GM18508 (cell line): Measurements from ENCODE around the gene PRKCA.
"Not testable (repeated sequence)": the region's sequence is repeated elsewhere in the genome, so short reads cannot be mapped to it uniquely, and the experiment has no call there.

Experiments
- ATAC-seq: cut with Tn5 transposase; IDR thresholded peaks from one replicate; pipeline ENCODE4 v1.9.1; 2021; ENCODE audit warnings: moderate number of reproducible peaks; ENCODE audit not compliant: insufficient read depth, unreplicated experiment

The PRKCA gene

DNA sequence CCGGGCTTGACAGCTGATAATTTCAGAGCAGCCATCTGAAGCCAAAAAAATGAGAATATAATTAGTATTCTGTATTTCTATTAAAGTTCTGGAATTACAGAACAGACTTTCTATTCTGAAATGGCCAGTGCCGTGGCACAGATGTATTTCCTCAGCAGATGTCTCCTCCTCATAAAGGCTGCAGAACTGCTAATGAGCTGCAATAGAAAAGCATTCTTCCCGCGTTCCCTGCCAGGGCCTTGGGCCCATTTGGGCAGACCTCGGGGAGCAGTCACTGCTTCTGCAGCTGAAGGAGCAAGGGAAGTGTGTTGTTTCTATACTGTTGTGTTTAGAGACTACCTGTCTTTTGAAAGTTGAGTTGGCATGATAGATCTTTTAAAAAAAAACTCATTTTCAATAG lies 379.9 kb downstream of the PRKCA start:
- no peak for ATAC-seq

DNA sequence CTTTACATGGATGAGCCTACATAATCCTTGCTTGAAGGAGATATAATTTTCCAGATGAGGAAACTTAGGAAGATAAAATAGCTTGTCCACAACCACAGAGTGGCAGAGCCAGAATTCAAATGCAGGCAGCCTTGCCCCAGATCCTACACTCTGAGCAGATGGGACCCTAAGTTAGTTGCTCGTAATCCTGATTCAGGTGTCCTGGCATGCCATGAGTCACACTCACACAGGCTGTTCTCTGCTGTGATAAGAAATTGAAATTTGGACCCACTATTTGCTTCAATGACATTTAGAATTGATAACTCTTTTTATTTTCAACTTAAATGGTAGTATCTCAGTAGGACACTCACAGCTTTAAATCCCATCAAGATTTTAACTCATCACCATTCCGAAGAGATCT lies 381.8 kb downstream of the PRKCA start:
- ATAC-seq = no peak

DNA sequence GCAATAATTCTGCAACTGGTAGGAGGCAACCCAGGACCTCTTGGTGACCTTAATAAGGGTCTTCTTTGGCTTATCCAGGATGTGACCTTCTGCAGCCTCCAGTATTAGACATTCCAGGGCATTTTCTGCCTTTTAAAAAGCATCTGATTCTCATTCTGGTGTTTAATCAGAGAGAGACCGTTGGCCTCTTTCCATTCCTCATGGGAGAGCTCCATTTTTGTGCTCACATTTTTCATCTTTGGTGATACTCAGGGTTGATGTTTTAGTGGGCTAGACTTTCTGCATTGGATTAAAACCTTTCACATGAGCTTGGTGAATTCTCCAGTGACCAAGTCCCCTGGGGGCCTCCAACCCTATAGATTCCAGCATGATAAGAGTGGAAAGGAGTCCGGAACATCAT lies 382.3 kb downstream of the PRKCA start:
- no peak for ATAC-seq

DNA sequence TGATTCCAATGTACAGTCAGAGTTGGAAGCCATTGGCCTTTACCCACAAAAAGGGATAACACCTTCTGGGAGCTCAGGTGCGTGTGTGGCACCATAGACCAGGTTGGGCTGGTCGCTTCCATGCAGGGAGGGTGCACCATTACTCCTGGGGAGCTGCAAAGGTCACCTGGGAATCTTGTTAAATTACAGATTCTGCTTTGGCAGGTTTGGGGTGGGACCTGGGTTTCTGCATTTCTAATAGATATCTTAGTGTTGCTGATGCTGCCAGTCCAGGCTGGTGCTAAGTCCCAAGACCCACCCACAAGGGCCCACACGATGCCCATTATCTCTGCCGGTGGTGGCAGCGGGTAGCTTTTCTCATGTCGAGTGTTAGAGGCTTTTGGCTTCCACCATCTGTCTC lies 384.2 kb downstream of the PRKCA start:
- ATAC-seq = no peak

DNA sequence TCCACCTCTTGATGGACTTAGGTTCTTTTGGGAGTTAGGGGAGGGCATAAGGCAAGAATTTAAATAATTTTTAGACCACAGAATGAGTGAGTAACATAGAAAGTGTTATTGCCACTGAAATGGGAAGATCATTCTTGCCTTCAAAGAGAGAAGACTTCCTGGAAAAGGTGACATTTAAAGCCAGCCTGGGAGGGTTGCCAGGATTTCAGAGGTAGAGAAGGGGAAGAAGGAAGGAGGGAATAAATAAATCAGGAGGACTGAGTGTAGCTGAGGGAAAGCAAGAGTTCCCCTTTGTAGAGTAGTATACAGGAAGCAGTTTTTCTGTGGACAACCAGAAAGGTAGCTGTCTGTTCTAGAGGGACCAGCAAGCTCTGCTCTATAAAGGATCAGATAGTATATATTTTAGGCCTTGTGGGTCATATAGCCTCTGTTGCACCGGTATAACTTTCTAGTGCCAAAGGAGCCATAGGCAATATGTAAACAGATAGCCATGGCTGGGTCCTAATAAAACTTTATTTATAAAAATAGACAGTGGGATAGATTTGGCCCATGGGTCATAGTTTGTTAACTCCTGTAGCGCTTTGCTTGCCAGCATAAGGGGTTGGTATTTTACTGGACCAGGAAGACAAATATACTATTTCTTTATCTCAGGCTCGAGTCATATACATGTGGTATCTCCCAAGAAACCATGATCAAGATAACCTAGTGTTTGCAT lies 385.3 kb downstream of the PRKCA start:
- ATAC-seq = no peak

DNA sequence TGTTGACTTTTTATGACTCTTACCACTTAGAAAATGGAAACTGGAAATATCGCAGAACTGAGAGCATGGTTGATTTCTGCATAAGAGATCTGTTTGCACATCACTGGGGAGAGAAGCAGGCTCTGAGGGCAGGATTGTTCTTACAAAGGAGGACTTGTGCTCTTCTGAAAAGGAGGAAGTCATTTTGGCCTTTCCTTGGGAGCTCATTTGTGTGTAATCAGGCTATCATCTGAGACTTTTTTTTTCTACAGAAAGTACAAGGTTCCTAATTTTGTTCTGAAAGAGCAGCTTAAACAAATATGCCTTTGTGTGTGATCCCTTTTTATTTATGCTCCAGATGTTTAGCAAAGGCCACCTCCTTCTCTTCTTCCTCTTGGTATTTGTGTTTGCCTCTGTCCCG lies 386.8 kb downstream of the PRKCA start:
- no peak for ATAC-seq

DNA sequence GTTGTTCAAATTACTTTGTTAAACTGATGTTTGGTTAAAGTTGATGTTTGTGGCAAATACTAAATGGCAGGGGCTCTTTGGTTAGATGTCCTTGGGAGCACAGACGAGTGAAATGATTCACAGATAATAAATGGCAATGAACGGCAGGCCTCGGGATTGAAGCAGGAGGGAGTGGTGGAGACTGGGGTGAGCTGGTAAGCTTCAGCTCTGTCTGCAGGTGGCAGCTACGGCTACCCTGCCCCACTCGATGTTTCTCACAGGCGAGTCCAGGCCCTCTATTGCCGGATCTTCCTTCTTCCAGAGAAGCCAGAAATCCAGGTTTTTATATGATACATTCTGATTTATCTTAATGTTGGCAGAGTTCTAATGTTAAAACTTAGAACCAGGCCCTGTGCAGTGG lies 387.8 kb downstream of the PRKCA start:
- no peak for ATAC-seq

DNA sequence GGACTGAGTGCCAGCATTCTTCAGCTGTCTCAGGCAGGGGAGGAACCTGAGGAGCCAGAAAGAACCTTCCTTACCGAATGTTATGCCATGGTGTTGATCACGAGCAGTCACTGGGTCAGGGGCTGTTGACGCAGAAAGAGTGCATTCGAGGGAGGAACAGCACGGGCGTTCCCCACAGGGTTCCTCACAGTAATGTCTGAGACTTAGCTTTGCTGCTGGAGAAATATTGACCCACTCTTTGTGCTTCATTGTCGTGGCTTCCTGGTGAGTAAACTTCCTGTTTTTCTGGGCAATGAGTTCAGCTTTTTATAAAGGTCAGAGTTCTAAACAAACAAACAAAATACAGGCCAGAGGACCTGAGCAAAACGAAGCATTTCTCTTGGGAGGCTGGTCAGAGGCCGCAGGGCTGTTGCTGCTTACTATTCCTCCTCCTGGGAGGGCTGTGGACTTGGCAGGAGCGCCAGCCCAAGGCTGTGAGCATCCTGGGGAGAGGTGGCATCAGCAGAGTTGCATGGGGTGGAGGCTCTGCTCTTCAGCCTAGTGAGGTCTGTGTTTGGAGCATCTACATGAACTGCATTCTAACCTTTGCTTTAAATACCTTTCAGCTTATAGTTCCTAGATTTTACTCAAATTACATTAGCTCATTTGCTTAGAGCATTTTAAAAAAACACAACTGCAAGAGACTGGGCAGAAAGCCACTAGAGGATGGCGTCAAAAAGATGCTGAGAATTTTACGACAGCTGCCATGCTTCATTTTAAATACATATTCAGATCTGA lies 389.4 kb downstream of the PRKCA start:
- no peak for ATAC-seq

DNA sequence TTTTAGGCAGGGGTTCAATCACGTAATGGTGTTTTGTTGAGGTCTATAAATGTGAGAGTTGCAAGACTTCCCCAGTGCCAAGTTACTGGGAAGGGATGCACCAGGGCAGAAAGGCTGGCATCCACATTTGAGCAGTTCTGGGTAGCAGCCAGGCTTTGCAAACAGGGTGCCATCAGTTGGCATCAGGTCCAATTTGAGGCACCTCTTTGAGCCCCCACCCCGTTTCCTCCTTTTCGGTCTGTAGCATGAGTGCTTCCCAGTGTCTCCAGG lies 389.9 kb downstream of the PRKCA start:
- ATAC-seq = no peak

DNA sequence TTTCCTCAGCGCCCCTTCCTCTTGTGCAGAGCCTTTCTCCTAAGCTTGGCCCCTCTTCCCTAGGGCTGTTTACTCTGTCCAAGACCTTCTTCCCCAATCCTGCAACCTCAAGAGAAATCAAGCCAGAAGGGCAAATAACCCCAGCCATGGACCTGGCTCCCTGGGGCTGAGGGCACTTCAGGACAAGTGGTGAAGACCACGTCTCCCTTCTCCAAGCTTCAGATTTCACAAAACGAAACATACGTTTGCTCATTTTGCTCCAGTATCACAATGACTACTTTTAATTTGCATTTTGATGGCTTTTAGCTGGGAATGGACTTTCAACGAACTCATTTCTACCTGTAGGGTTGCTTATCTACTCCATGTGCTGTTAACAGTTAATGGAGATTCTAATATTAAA lies 392.7 kb downstream of the PRKCA start:
- no peak for ATAC-seq

DNA sequence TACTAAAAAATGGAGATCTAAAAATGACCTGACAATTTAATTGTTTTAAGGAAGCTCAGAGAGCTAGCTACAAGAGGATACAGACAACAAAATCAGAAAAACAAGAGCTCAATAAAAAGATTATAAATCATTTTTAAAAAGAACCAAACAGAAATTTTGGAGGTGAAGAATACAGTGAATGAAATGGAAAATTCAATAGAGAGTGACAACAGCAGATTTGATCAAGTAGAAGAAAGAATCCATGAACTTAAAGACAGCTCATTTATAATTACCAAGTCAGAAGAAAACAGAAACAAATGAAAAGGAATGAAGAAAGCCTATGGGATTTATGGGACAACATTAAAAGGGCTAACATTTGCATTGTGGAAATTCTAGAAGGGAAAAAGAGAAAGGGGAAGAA lies 395.9 kb downstream of the PRKCA start:
- no peak for ATAC-seq

DNA sequence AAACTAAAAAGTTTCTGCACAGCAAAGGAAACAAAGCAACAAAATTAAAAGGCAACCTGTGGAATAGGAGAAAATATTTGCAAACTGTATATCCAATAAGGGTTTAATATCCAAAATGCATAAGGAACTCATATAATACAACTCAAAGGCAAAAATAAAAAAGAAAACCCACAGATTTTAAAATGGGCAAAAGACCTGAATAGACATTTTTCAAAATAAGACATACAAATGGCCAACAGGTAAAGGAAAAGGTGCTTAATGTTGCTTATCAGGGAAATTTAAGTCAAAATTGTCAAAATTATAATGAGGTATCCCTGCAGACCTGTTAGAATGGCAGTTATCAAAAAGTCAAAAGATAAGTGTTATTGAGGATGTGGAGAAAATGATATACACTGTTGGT lies 399.0 kb downstream of the PRKCA start:
- ATAC-seq = no peak

DNA sequence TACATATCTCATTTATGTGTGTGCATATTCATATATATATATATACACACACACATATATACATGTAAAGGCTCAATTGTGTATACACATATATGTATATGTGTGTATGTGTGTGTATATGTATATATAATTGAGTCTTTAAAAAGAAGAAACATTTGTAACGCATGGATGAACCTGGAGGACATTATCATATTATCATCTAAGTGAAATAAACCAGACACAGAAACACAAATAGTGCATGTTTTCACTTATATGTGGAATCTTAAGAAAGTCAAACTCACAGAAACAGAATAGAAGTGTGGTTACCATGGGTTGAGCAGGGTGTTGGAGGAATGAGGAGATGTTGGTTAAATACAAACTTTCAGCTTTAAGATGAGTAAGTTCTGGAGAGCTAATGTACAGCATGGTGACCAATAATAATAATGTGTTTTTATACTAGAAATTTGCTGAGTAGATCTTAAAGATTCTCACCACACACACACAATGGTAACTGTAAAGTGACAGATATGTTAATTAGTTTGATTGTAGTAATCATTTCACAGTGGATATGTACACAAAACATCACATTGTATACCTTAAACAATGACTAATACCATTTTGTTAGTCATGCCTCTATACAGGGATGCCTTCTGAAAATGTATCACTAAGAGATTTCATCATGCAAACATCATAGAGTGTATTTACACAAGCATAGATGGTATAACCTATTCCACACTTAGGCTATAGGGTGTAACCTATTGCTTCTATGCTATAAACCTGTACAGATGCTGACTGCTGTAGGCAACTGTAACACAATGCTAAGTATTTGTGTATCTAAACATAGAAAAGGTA lies 399.9 kb downstream of the PRKCA start:
- ATAC-seq = no peak

DNA sequence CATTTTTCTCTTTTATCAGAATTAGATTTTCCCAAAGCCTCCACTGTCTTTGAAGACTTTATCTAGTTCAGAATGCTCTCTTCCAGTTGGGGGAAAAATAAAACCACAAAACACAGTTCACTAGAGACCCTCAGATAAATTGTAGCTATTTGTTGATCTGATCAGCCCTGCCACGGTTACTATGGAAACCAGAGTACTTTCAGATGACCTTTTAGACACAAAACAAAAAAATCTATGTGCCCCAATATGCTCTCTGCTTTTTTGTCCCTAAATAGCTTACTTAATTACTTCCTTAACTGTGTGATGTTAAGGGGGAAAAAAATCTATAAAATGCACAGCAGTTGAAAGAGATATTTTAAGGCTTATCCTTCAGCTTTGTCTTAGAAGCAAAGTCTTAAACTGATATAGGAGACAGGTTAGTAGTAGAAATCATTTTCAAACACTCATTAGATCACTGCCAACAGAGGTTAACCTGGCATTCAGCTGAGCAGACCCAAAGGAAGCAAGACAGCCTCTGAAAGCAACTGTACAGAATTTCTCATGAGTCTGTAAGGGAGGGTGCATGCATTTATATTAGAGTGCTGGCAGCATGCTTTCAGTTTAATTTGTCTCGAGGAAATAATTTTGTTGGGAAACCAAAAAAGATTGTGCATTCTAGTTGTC lies 402.6 kb downstream of the PRKCA start:
- no peak for ATAC-seq

DNA sequence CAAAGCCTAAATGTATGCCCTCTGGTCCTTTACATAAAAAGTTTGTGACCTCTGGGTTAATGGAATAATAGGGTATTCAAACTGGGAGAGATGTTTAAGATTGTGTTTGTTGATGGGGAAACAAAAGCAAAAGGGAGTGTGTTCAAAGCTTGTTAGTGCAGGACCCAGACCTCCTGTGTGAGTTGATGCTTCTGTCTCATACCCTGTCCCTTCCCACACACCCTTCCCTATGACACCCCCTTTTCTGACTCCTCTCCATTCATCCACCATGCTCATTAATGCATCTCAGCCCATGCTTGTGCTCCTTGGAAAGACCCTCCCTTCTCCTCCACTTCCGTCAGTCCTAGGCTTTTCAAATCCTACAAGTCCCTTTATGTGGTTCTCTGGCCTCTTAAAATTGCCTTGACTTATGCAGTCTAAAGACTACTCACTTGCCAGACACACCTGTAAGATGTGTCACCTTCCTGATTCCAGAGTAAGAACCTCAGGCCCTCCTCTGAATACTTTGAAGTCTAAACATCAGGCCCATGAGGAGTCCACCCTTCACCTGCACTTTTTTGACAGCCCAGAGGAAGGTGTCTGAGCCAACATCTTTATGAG lies 404.5 kb downstream of the PRKCA start:
- no peak for ATAC-seq

DNA sequence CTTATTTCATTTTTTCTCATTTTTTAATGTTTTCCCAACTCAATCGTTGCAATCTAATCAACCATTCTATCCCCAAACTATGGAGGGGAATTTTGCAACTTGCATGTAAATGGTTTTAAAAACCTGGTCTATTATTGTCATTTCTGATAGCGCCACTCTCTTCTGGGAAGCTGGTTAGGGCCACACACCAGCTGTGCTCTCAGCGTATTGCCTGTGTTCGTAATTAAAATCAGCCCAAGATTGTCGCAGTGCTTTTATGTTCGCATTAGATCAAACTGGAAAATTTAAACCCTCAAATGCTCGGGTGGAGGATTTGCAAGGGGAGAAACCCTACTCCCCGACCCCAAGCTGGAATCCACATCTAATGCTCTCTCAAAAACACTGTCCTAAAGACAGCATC lies 409.0 kb downstream of the PRKCA start:
- ATAC-seq = no peak

DNA sequence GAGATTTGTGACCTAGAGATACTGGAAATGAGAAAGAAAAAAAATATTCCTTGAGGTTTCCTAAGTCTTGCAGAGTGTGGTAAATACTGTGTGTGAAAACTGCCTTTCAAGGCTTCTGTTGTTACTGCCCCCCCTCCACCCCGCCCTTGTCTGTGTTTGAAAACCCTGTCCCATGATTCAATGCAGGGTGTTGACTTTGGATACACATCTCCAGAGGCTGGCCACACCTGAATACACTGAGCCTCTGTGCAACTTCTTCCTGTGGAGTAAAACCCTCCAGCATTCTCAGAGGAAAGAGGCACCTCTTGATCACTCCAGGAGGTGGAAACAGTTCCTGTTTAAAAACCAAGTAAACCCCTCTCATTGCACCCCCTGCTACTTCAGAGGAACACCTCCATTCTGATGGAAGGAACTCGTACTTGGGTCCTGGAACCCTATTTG lies 409.5 kb downstream of the PRKCA start:
- ATAC-seq = no peak

DNA sequence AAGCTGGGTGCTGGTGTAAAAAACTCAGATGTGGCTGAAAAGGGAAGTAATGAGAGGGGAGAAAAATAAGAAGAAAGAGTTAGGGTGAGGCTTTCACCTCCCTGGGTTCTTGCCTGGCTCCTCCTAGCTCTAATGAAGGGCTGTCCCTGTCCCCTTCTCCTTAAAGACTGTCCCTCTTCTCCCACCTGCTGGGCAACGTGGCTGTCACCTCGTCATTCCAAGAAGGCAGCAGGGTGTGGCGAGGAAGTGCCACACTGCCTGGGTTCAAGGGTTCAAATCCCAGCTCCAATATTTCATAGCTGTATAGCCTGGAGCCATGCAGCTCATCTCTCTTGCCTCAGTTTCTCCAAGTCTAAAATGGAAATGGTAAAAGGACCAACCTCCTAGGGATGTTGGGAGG lies 410.0 kb downstream of the PRKCA start:
- no peak for ATAC-seq

DNA sequence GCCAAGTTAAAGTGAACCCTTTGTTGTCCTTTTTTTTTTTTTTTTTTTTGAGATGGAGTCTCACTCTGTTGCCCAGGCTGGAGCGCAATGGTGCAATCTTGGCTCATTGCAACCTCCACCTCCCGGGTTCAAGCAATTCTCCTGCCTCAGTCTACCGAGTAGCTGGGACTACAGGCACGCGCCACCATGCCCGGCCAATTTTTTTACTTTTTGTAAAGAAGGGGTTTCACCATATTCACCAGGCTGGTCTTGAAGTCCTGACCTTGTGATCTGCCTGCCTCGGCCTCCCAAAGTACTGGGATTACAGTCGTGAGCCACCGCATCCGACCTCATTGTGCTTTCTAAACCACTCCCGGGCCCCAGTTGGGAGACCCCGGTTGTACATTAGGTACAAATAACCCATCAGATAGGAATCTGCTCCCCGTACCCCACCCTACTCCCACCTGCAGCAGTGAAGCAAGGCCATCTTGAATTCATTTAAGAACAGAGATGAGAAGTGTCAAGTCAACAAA lies 410.7 kb downstream of the PRKCA start:
- ATAC-seq = not testable (repeated sequence)

DNA sequence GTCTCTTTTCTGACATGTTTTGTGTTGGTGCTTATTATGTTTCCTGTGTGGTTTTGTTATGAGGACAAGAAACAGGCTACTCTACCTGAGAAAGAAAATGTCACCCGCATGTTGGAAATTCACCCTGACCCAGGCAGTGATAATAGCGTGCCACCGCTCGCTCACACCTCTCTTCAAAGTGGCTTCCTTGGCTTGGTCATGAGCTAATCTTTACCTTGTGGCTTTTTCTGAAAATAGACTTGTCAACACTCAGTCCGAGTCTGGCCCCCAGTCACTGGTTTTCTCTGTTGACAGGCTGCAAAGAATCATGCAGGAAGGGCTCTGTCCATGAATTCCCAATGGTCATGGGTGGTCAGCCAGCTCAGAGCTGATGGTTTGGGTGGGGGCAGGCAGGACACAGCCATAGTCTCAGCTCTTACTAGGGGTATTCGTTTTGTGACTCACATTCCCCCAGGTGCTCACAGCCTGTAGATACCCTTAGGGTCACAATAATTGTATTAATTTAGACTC lies 411.2 kb downstream of the PRKCA start:
- ATAC-seq = peak; percentile 64
